HUES48 (cell line): ENCODE measurements around the gene C4orf50.
"Not testable (repeated sequence)": the region's sequence is repeated elsewhere in the genome, so short reads cannot be mapped to it uniquely, and the experiment has no call there.

Experiments used
- H3K27ac ChIP-seq: one replicate; pipeline ENCODE4 v1.7.0; 2013; ENCODE audit warnings: low read depth, low read length, inconsistent platforms
- H3K27me3 ChIP-seq: 2 replicates; pipeline ENCODE4 v1.6.1; 2013; ENCODE audit warnings: mild to moderate bottlenecking, low read length; ENCODE audit not compliant: control insufficient read depth, insufficient read depth
- H3K36me3 ChIP-seq: 2 replicates; pipeline ENCODE4 v1.6.1; 2013; ENCODE audit warnings: low read length; ENCODE audit not compliant: control insufficient read depth, insufficient read depth
- H3K4me1 ChIP-seq: 2 replicates; pipeline ENCODE4 v1.6.1; 2013; ENCODE audit warnings: mild to moderate bottlenecking, low read length; ENCODE audit not compliant: control insufficient read depth, insufficient read depth
- H3K4me3 ChIP-seq: 2 replicates; pipeline ENCODE4 v1.5.1; 2013; ENCODE audit warnings: mild to moderate bottlenecking, low read depth, low read length
- H3K9ac ChIP-seq: 2 replicates; pipeline ENCODE4 v1.6.1; 2013; ENCODE audit warnings: mild to moderate bottlenecking, low read depth, low read length, moderate library complexity
- H3K9me3 ChIP-seq: 2 replicates; pipeline ENCODE4 v1.6.1; 2013; ENCODE audit warnings: low read length; ENCODE audit not compliant: control insufficient read depth, insufficient read depth

The C4orf50 gene

GRCh38 chr4:5955856-5956255, 62.4 kb downstream of the C4orf50 start:
- H3K4me1 ChIP-seq: peaks cover 12% of the 10 kb centered on the region; the same call in 1 of the 2 replicates
- H3K27ac ChIP-seq: no peak overlapping the region
- no peaks in the 10 kb centered on the region for H3K36me3 ChIP-seq
- H3K4me3 ChIP-seq: no peak overlapping the region
- H3K9ac ChIP-seq: no peak overlapping the region
- no peaks in the 10 kb centered on the region for H3K9me3 ChIP-seq
- H3K27me3 ChIP-seq: no peaks in the 10 kb centered on the region; the same call in 1 of the 2 replicates

GRCh38 chr4:5955201-5955821, 62.9 kb downstream of the C4orf50 start:
- Histone ChIP-seq H3K4me3 (no peak overlapping the region), H3K9me3 (no peaks in the 10 kb centered on the region), H3K27ac (no peak overlapping the region), H3K27me3 (no peaks in the 10 kb centered on the region; the same call in 1 of the 2 replicates), H3K9ac (no peak overlapping the region), H3K36me3 (no peaks in the 10 kb centered on the region), H3K4me1 (peaks cover 12% of the 10 kb centered on the region; the same call in 1 of the 2 replicates)

GRCh38 chr4:5954056-5954760, 64.0 kb downstream of the C4orf50 start:
- H3K9ac ChIP-seq: no peak overlapping the region
- H3K4me1 ChIP-seq: peaks cover 12% of the 10 kb centered on the region; the same call in 1 of the 2 replicates
- H3K4me3 ChIP-seq: no peak overlapping the region
- no peaks in the 10 kb centered on the region for H3K27me3 ChIP-seq
- H3K36me3 ChIP-seq: no peaks in the 10 kb centered on the region
- no peaks in the 10 kb centered on the region for H3K9me3 ChIP-seq
- no peak overlapping the region for H3K27ac ChIP-seq

GRCh38 chr4:5952975-5953951, 65.0 kb downstream of the C4orf50 start:
- Histone ChIP-seq H3K9me3 (no peaks in the 10 kb centered on the region), H3K4me3 (no peak overlapping the region), H3K36me3 (no peaks in the 10 kb centered on the region), H3K27ac (no peak overlapping the region), H3K27me3 (no peaks in the 10 kb centered on the region), H3K9ac (no peak overlapping the region), H3K4me1 (peaks cover 12% of the 10 kb centered on the region; the same call in 1 of the 2 replicates)

GRCh38 chr4:5952286-5952974, 65.8 kb downstream of the C4orf50 start:
- Histone ChIP-seq H3K4me1 (peaks cover 12% of the 10 kb centered on the region; the same call in 1 of the 2 replicates), H3K36me3 (no peaks in the 10 kb centered on the region), H3K9ac (no peak overlapping the region), H3K4me3 (no peak overlapping the region), H3K9me3 (no peaks in the 10 kb centered on the region), H3K27me3 (no peaks in the 10 kb centered on the region), H3K27ac (no peak overlapping the region)

GRCh38 chr4:5946653-5947052, 71.6 kb downstream of the C4orf50 start:
- not testable (repeated sequence) for H3K27me3 ChIP-seq, H3K4me3 ChIP-seq, H3K9ac ChIP-seq, H3K36me3 ChIP-seq, H3K9me3 ChIP-seq, H3K27ac ChIP-seq, H3K4me1 ChIP-seq

- no peak overlapping the region for H3K4me3 ChIP-seq
- H3K27ac ChIP-seq: no peak overlapping the region
- H3K9me3 ChIP-seq: peaks cover 5% of the 10 kb centered on the region; the same call in 1 of the 2 replicates
- H3K9ac ChIP-seq: no peak overlapping the region
- H3K27me3 ChIP-seq: no peaks in the 10 kb centered on the region
- 0 out of 2 replicates have a peak, but pooled peaks cover 2% of the 10 kb centered on the region for H3K4me1 ChIP-seq
- no peaks in the 10 kb centered on the region for H3K36me3 ChIP-seq
Observed at GRCh38 chr4:5945936-5946335, 72.3 kb downstream of the C4orf50 start.

GRCh38 chr4:5945171-5945570, 73.1 kb downstream of the C4orf50 start:
- Histone ChIP-seq H3K27me3 (no peaks in the 10 kb centered on the region), H3K27ac (no peak overlapping the region), H3K9ac (no peak overlapping the region), H3K9me3 (peaks cover 5% of the 10 kb centered on the region; the same call in 1 of the 2 replicates), H3K4me1 (peaks cover 5% of the 10 kb centered on the region; the same call in 1 of the 2 replicates), H3K4me3 (no peak overlapping the region), H3K36me3 (no peaks in the 10 kb centered on the region)

- H3K27me3 ChIP-seq: no peaks in the 10 kb centered on the region
- H3K36me3 ChIP-seq: no peaks in the 10 kb centered on the region
- no peak overlapping the region for H3K4me3 ChIP-seq
- peaks cover 7% of the 10 kb centered on the region; the same call in 1 of the 2 replicates for H3K4me1 ChIP-seq
- H3K9me3 ChIP-seq: peaks cover 5% of the 10 kb centered on the region; the same call in 1 of the 2 replicates
- H3K9ac ChIP-seq: no peak overlapping the region
- no peak overlapping the region for H3K27ac ChIP-seq
Observed at GRCh38 chr4:5943561-5943960, 74.7 kb downstream of the C4orf50 start.

- H3K36me3 ChIP-seq: no peaks in the 10 kb centered on the region
- H3K27ac ChIP-seq: no peak overlapping the region
- peaks cover 7% of the 10 kb centered on the region; the same call in 1 of the 2 replicates for H3K4me1 ChIP-seq
- no peak overlapping the region for H3K9ac ChIP-seq
- peaks cover 5% of the 10 kb centered on the region; the same call in 1 of the 2 replicates for H3K9me3 ChIP-seq
- H3K27me3 ChIP-seq: no peaks in the 10 kb centered on the region
- H3K4me3 ChIP-seq: no peak overlapping the region
Observed at GRCh38 chr4:5942947-5943346, 75.3 kb downstream of the C4orf50 start.
